Left renal pelvis (tissue), 4 donors: Measurements from ENCODE around the gene TRIM64C. TPM values are rescaled to one million over a fixed set of nuclear protein-coding genes. Genes with fewer than 3 reads are reported as not detected.
"Not testable (repeated sequence)": the region's sequence is repeated elsewhere in the genome, so short reads cannot be mapped to it uniquely, and the experiment has no call there.

ENCODE experiments used
- DNase-seq, 4 donors: peaks; one replicate each; pipeline ENCODE4 v3.0.0-alpha.2; 2013; ENCODE audit warnings: low read depth in 4 of 4, low spot score in 3 of 4
- polyA plus RNA-seq, 4 donors: library from polyadenylated mRNA; unstranded; fragments of 120-200 nt; gene quantifications; one replicate each; pipeline ENCODE4 v1.2.1, GENCODE V29; 2013; ENCODE audit not compliant: insufficient read length in 4 of 4

Gene TRIM64C, protein sequence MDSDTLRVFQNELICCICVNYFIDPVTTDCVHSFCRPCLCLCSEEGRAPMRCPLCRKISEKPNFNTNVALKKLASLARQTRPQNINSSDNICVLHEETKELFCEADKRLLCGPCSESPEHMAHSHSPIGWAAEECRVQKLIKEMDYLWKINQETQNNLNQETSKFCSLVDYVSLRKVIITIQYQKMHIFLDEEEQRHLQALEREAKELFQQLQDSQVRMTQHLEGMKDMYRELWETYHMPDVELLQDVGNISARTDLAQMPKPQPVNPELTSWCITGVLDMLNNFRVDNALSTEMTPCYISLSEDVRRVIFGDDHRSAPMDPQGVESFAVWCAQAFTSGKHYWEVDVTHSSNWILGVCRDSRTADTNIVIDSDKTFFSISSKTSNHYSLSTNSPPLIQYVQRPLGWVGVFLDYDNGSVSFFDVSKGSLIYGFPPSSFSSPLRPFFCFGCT
- not detected for polyA plus RNA-seq

DNA sequence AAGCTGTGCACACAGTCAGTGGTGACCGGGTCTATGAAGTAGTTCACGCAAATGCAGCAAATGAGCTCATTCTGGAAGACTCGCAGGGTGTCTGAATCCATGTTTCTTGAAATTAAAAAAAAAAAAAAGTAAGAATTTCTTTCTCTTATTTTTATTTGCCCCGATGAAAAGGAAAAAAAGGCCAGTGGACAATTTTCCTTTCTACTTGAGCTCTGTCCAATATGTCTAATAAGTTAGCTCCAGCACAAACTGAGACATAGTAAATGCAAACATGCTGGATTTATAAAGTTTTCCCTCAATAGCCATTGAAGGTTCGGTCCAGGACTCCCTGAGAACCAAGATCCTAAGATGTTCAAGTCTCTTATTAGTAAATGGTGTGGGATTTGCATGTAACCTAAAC is at the start of gene TRIM64C:
Gene TRIM64C (minus strand): TSS at position 101 of the 400 bp plus-strand sequence. CDS start 0 bp downstream, at position 101.
- DNase-seq = not testable (repeated sequence)

DNA sequence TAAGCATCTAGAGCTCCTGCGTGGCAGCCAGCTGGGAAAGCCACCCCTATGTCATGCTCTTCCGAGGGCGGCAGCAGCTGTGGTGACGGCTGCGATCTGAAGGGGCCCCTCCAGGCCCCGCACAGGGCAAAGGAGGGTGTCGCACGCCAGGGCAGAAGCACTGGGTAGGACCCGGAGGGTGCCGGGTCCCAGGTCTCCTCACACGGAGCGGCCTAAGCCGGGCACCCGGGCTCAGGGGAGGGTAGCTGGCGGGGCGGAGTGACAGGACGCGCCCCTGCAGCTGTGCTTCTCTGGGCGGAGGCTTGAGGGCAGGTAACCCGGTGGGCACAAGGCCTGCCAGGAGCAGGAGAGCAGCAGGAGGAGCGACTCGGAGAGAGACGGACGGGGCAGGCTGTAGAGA is 43.4 kb upstream of the TRIM64C start:
- not testable (repeated sequence) for DNase-seq

DNA sequence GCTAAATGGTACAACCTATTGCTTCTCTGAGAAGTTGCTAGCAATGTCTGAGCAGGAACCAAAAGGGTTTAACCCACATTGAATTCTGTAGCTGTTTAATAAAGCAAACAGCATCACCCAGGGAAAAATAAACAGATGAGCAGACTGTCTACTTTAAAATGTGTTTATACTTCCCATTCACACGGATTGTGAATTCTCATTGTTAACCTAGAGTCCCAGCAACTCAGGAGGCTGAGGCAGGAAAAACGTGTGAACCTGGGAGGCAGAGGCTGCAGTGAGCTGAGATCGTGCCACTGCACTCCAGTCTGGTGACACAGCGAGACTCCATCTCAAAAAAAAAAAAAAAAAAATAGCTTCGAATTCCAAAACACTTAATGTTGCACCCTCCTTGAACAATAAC is 11.0 kb upstream of the TRIM64C start:
- DNase-seq = not testable (repeated sequence)

DNA sequence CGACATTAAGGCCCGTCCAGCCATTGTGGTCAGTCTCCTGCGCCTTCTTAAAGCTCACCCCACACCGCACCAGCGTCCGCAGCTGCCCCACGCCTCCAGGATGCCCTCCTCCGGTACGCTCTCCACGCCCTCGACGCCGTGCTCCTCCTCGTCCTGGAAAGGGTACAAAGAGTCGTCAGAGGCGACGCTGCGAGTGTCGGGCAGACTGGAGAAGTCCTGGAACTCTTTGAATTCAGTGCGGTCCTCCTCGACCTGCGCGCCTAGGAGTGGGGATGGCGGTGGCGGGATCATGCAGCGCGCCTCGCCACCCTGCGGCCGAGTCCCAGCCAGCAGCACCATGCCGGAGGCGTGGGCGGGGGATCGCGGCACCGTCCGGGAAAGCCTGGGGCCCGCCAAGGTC is 9.1 kb downstream of the TRIM64C start:
- DNase-seq = not testable (repeated sequence)

DNA sequence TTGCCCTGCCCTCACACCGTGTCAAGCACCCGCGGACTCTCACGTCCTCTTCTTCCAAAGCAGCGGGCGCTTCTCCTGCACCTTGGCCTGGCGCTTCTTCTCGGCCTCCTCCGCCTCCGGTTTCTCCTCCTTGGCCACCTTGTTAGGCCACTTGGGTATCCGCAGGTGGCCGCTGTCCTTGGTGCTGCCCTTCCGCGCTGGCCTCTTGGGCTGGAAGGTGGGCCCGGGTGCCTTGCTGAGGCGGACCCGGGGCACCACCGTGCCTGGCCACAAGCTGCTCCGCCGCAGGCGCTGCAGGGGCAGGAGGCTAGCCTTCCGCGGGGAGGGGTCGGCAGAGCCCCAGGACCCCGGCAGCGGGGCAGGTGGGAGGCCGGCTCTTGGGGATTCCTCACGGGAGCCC is 10.7 kb downstream of the TRIM64C start:
- not testable (repeated sequence) for DNase-seq

DNA sequence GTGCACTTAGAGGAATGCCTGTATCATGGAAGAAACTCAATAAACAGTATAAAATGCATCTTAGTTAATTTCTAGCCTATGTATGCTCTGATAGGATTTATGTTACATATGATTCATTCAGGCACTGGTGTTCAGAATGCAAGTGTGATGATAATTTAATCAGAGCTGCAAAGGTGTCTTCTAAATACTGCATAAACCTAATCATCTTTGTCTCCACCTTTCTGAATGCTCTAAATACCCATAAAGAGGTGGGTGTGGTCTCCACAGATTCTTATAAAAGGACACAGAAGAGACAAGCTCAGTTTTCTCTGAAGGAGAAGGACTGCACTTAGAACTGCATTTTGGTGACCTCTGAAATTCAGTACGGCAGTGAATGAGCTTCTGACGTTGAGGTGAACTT is 30.4 kb downstream of the TRIM64C start, which contains the start of gene TRIM49B:
Gene TRIM49B (plus strand): TSS at position 301 of the 400 bp plus-strand sequence. CDS start 2,777 bp downstream, outside the sequence.
- DNase-seq = not testable (repeated sequence)

Other genes starting within 250 kb of the TRIM64C start
- gene TRIM51G, start 75.2 kb downstream of the TRIM64C start, polyA plus RNA-seq = not detected
- gene TRIM49B, start 30.3 kb downstream of the TRIM64C start, polyA plus RNA-seq = not detected
- 10 to 100 TPM; 13.6 to 20.2 (median 19.3) TPM for gene FOLH1, start 149.5 kb upstream of the TRIM64C start, polyA plus RNA-seq